ENCODE results near the gene ERBIN. TPM values are rescaled to one million over a fixed set of nuclear protein-coding genes. Genes with fewer than 3 reads are reported as not detected.

Gene ERBIN
- total RNA-seq, 1 experiment from 2014 or later: 98.4 TPM

DNA sequence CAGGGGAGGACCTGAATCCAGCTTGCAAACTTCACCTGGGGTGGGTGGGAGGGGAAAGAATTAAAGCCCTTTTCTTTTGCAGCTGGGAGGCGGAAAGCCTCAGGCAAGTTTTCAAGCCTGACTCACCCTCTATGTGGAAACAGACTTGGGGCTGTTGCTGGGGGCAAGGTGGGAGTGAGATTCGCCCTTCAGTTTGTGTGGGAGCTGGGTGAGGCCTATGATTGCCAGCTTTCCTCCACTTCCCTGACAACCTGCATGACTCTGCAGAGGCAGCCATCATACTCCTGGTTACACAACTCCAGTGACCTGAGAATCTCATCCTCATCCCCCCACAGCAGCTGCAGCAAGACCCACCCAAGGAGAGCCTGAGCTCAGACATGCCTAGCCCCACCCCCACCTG, 174.5 kb downstream of the ERBIN start:
- BruUV-seq (replicated peaks): no TSS peak
- TF ChIP-seq, protein P1, sequence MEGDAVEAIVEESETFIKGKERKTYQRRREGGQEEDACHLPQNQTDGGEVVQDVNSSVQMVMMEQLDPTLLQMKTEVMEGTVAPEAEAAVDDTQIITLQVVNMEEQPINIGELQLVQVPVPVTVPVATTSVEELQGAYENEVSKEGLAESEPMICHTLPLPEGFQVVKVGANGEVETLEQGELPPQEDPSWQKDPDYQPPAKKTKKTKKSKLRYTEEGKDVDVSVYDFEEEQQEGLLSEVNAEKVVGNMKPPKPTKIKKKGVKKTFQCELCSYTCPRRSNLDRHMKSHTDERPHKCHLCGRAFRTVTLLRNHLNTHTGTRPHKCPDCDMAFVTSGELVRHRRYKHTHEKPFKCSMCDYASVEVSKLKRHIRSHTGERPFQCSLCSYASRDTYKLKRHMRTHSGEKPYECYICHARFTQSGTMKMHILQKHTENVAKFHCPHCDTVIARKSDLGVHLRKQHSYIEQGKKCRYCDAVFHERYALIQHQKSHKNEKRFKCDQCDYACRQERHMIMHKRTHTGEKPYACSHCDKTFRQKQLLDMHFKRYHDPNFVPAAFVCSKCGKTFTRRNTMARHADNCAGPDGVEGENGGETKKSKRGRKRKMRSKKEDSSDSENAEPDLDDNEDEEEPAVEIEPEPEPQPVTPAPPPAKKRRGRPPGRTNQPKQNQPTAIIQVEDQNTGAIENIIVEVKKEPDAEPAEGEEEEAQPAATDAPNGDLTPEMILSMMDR (IDR thresholded peaks at IDR 0.05; ENCODE audit: unreplicated experiment): no peak
- no peak for DNase-seq
- Mint-ChIP-seq H3K9me3 (ENCODE audit: low read depth, unreplicated experiment) (peaks cover 20% of the 10 kb centered on the region), H3K36me3 (ENCODE audit: insufficient read depth, unreplicated experiment) (peaks cover 5% of the 10 kb centered on the region), H3K4me1 (ENCODE audit: low read depth, unreplicated experiment) (no peaks in the 10 kb centered on the region), H3K27me3 (ENCODE audit: unreplicated experiment) (no peaks in the 10 kb centered on the region), H3K27ac (ENCODE audit: unreplicated experiment) (no peak overlapping the region), H3K4me3 (ENCODE audit: low read depth, unreplicated experiment) (no peak overlapping the region)
- intact Hi-C loops (cut with micrococcal nuclease; ENCODE audit: unreplicated experiment): no loop called here
- CTCF ChIA-PET: no interaction called here

DNA sequence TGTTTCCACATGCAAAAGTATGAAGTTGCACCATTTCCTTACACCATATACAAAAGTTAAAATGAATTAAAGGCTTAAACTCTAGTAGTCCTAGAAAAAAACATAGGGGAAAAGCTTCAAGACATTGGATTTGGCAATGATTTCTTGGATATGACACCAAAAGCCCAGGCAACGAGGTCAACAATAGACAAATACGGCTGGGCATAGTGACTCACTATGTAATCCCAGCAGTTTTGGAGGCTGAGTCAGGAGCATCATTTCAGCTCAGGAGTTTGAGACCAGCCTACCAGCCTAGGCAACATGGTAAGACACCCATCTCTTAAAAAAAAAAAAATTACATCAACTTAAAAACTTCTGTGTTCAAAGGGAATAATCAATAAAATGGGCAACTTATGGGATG, 186.8 kb downstream of the ERBIN start:
- intact Hi-C loops (cut with micrococcal nuclease; ENCODE audit: unreplicated experiment): no loop called here
- Mint-ChIP-seq H3K36me3 (ENCODE audit: insufficient read depth, unreplicated experiment) (peaks cover under 1% of the 10 kb centered on the region), H3K9me3 (ENCODE audit: low read depth, unreplicated experiment) (peaks cover 4% of the 10 kb centered on the region), H3K4me1 (ENCODE audit: low read depth, unreplicated experiment) (no peaks in the 10 kb centered on the region), H3K27me3 (ENCODE audit: unreplicated experiment) (no peaks in the 10 kb centered on the region), H3K27ac (ENCODE audit: unreplicated experiment) (no peak overlapping the region), H3K4me3 (ENCODE audit: low read depth, unreplicated experiment) (no peak overlapping the region)
- CTCF ChIA-PET: interaction anchor here (0.9 kb wide), 1 partner anchor 23 kb away, joined by 3 read pairs; no protein-coding TSS in a partner anchor
- BruUV-seq (replicated peaks): no TSS peak
- TF ChIP-seq, protein P1 (IDR thresholded peaks at IDR 0.05; ENCODE audit: unreplicated experiment): no peak
- DNase-seq: peak; percentile 10

DNA sequence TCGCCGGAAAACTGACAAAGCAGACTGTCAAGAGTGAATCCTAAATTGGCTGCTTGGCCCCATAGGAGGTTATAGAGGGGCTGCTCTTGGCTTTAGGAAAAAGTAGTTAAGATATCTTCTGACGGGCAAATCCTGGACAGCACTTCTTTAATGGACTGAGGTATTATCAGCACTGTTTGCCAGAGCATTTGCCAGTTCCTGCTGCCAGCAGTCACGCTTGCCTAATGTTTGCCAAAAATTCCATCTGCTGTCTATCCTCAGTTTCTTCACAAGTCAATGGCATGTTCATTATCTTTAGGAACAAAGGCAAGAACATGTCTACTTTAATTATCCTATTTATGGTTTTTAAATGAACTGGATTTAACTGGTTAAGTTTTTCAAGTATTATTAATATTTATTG, 191.9 kb downstream of the ERBIN start:
- Mint-ChIP-seq H3K27me3 (ENCODE audit: unreplicated experiment) (no peaks in the 10 kb centered on the region), H3K4me1 (ENCODE audit: low read depth, unreplicated experiment) (no peaks in the 10 kb centered on the region), H3K4me3 (ENCODE audit: low read depth, unreplicated experiment) (no peak overlapping the region), H3K9me3 (ENCODE audit: low read depth, unreplicated experiment) (peaks cover 2% of the 10 kb centered on the region), H3K27ac (ENCODE audit: unreplicated experiment) (no peak overlapping the region), H3K36me3 (ENCODE audit: insufficient read depth, unreplicated experiment) (no peaks in the 10 kb centered on the region)
- intact Hi-C loops (cut with micrococcal nuclease; ENCODE audit: unreplicated experiment): no loop called here
- BruUV-seq (replicated peaks): no TSS peak
- no peak for DNase-seq
- TF ChIP-seq, protein P1 (IDR thresholded peaks at IDR 0.05; ENCODE audit: unreplicated experiment): no peak
- CTCF ChIA-PET: no interaction called here

DNA sequence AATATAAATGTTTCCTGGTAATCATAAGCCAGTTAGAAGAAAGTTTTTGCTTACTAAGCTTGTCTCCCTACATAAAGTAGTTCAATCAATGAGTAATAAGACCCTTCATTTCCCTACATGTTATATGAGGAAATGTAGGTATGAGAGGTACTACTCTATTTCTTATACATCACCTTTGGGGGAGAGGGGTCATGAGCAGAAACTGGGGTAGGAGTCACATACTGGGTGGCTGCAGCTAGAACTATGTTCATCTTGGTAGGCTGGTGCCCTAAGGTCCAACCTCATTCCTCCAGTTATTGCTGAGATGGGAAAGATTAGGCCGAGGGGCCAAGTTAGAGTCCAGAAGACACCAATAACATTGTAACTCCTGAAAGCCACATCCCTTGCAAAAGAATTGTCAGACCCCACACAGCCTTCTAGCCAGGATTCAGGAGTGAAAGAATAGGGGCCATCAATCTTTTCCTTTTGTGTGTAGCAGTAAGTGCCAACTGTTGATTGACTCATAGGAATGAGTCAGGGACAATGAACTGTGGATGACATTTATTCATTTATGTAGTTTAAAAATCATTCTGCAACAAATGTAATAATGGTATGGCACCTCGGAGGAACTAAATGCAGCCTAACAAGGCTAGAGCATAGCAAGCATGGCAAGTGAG, 196.1 kb downstream of the ERBIN start:
- TF ChIP-seq, protein P1 (IDR thresholded peaks at IDR 0.05; ENCODE audit: unreplicated experiment): no peak
- DNase-seq: no peak
- no TSS peak for BruUV-seq (replicated peaks)
- Mint-ChIP-seq H3K9me3 (ENCODE audit: low read depth, unreplicated experiment) (peaks cover 2% of the 10 kb centered on the region), H3K27me3 (ENCODE audit: unreplicated experiment) (no peaks in the 10 kb centered on the region), H3K27ac (ENCODE audit: unreplicated experiment) (no peak overlapping the region), H3K4me1 (ENCODE audit: low read depth, unreplicated experiment) (no peaks in the 10 kb centered on the region), H3K36me3 (ENCODE audit: insufficient read depth, unreplicated experiment) (no peaks in the 10 kb centered on the region), H3K4me3 (ENCODE audit: low read depth, unreplicated experiment) (no peak overlapping the region)
- CTCF ChIA-PET: no interaction called here
- intact Hi-C loops (cut with micrococcal nuclease; ENCODE audit: unreplicated experiment): no loop called here
